Measurements from ENCODE around the gene P2RY11.

P2RY11 gene

GRCh38 chr19:10141479-10141878, 30.0 kb downstream of the P2RY11 start:
- H3K4me3 ChIP-seq (ENCODE audit: low read depth, low read length) = no peak overlapping the region
- TF ChIP-seq CTCF (IDR thresholded peaks at IDR 0.05; ENCODE audit: borderline replicate concordance, insufficient read depth, low read depth, low read length) = no peak

- no peak for TF ChIP-seq CTCF (IDR thresholded peaks at IDR 0.05; ENCODE audit: borderline replicate concordance, insufficient read depth, low read depth, low read length)
Observed at GRCh38 chr19:10141973-10142372, 30.5 kb downstream of the P2RY11 start.

GRCh38 chr19:10142701-10143375, 31.3 kb downstream of the P2RY11 start:
- H3K4me3 ChIP-seq (ENCODE audit: low read depth, low read length) = no peak overlapping the region
- TF ChIP-seq CTCF (IDR thresholded peaks at IDR 0.05; ENCODE audit: borderline replicate concordance, insufficient read depth, low read depth, low read length) = no peak

More at GRCh38 chr19:10141973-10142372, 30.5 kb downstream of the P2RY11 start:
- no peak overlapping the region for H3K4me3 ChIP-seq (ENCODE audit: low read depth, low read length)

GRCh38 chr19:10143681-10144080, 32.2 kb downstream of the P2RY11 start:
- H3K4me3 ChIP-seq (ENCODE audit: low read depth, low read length) = no peak overlapping the region
- TF ChIP-seq CTCF (IDR thresholded peaks at IDR 0.05; ENCODE audit: borderline replicate concordance, insufficient read depth, low read depth, low read length) = no peak

GRCh38 chr19:10144361-10144760, 32.9 kb downstream of the P2RY11 start:
- TF ChIP-seq CTCF (IDR thresholded peaks at IDR 0.05; ENCODE audit: borderline replicate concordance, insufficient read depth, low read depth, low read length) = no peak

GRCh38 chr19:10145031-10145430, 33.5 kb downstream of the P2RY11 start:
- H3K4me3 ChIP-seq (ENCODE audit: low read depth, low read length) = no peak overlapping the region
- no peak for TF ChIP-seq CTCF (IDR thresholded peaks at IDR 0.05; ENCODE audit: borderline replicate concordance, insufficient read depth, low read depth, low read length)

More at GRCh38 chr19:10144361-10144760, 32.9 kb downstream of the P2RY11 start:
- no peak overlapping the region for H3K4me3 ChIP-seq (ENCODE audit: low read depth, low read length)

- TF ChIP-seq CTCF (IDR thresholded peaks at IDR 0.05; ENCODE audit: borderline replicate concordance, insufficient read depth, low read depth, low read length) = no peak
- H3K4me3 ChIP-seq (ENCODE audit: low read depth, low read length) = no peak overlapping the region
Observed at GRCh38 chr19:10146142-10146541, 34.6 kb downstream of the P2RY11 start.
